OCI-LY7 (cell line): ENCODE data around the gene RBP5. TPM values are rescaled to one million over a fixed set of nuclear protein-coding genes. Genes with fewer than 3 reads are reported as not detected.

ENCODE experiments used
- BruUV-seq: library from RNA; stranded (reverse); fragments of 400-500 nt; replicated peaks from 2 replicates; lab custom pipeline; 2021; lab: Mats Ljungman, UMichigan
- CTCF ChIA-PET: fragments of 300-600 bp; sonication (Branson Sonifier 250); formaldehyde crosslinking; loops from one replicate; lab custom pipeline; 2022; ENCODE audit warnings: antibody characterized with exemption; ENCODE audit not compliant: unreplicated experiment; lab: Charles Lee
- POLR2A ChIA-PET: fragments of 300-600 bp; sonication (Branson Sonifier 250); formaldehyde crosslinking; loops from one replicate; lab custom pipeline; 2022; ENCODE audit warnings: antibody characterized with exemption; lab: Charles Lee
- DNase-seq: peaks from one replicate; pipeline ENCODE4 v3.0.0-alpha.2; 2015; ENCODE audit warnings: low spot score
- H2AFZ ChIP-seq: fragments of 200-600 bp; sonication (generic), shearing (Covaris generic); 2 replicates; pipeline ENCODE4 v1.6.1; 2014; ENCODE audit warnings: mild to moderate bottlenecking, antibody characterized with exemption, low read length, moderate library complexity
- H3K27ac ChIP-seq: fragments of 200-600 bp; sonication (generic); 2 replicates; pipeline ENCODE4 v1.5.1; 2014; ENCODE audit warnings: mixed run types, low read depth, mild to moderate bottlenecking, moderate library complexity, low read length, inconsistent platforms; ENCODE audit not compliant: poor library complexity, severe bottlenecking
- H3K36me3 ChIP-seq: fragments of 200-600 bp; sonication (generic); 2 replicates; pipeline ENCODE4 v1.6.1; 2014; ENCODE audit warnings: mild to moderate bottlenecking, antibody characterized with exemption, low read length, moderate library complexity, mixed read lengths; ENCODE audit not compliant: insufficient read depth
- H3K4me1 ChIP-seq: fragments of 200-600 bp; sonication (generic); 2 replicates; pipeline ENCODE4 v1.5.1; 2014; ENCODE audit warnings: mild to moderate bottlenecking, low read length; ENCODE audit not compliant: insufficient read depth, poor library complexity, severe bottlenecking
- H3K4me2 ChIP-seq: fragments of 200-600 bp; sonication (generic); 2 replicates; pipeline ENCODE4 v1.6.1; 2014; ENCODE audit warnings: mild to moderate bottlenecking, low read length
- H3K4me3 ChIP-seq: fragments of 200-600 bp; sonication (generic); 2 replicates; pipeline ENCODE4 v1.5.1; 2014; ENCODE audit warnings: mild to moderate bottlenecking, low read depth, low read length; ENCODE audit not compliant: poor library complexity, severe bottlenecking
- H3K79me2 ChIP-seq: fragments of 200-600 bp; sonication (generic); 2 replicates; pipeline ENCODE4 v1.6.1; 2016; ENCODE audit warnings: low read depth, mild to moderate bottlenecking, low read length, moderate library complexity, mixed read lengths; ENCODE audit not compliant: insufficient read depth
- H3K9me2 ChIP-seq: fragments of 200-600 bp; sonication (generic); 2 replicates; pipeline ENCODE4 v1.6.1; 2016; ENCODE audit warnings: mild to moderate bottlenecking, low read length, mixed read lengths; ENCODE audit not compliant: insufficient read depth
- H3K9me3 ChIP-seq: fragments of 200-600 bp; sonication (generic); 2 replicates; pipeline ENCODE4 v1.6.1; 2014; ENCODE audit warnings: mild to moderate bottlenecking, mixed run types, low read length, mixed read lengths
- H4K20me1 ChIP-seq: fragments of 200-600 bp; sonication (generic); 2 replicates; pipeline ENCODE4 v1.6.1; 2014; ENCODE audit warnings: mild to moderate bottlenecking, antibody characterized with exemption, low read length, moderate library complexity, mixed read lengths; ENCODE audit not compliant: insufficient read depth
- EZH2phosphoT487 ChIP-seq: fragments of 200-600 bp; sonication (generic); IDR thresholded peaks from 2 replicates; pipeline ENCODE4 v1.6.1; 2018; ENCODE audit warnings: low read depth, borderline replicate concordance, mild to moderate bottlenecking, mixed run types, antibody characterized with exemption, low read length, moderate library complexity, mixed read lengths
- intact Hi-C: fragments of 100-400 bp; cut with micrococcal nuclease; formaldehyde crosslinking; loops from one replicate; pipeline ENCODE4 v1.10.0; 2022; ENCODE audit not compliant: unreplicated experiment
- total RNA-seq, 2 experiments: library from RNA; depleted of rRNA in 1 of 2; stranded (reverse); fragments of >200 nt in 1 of 2; shearing (Covaris generic) in 1 of 2; gene quantifications; 2 replicates each; pipeline ENCODE4 v1.2.3, GENCODE V29; 2014 to 2022
- TF ChIP-seq, protein P1 (sequence below): fragments of 200-600 bp; sonication (generic); conservative IDR thresholded peaks from 2 replicates; pipeline ENCODE4 v1.5.1; 2014; ENCODE audit warnings: mild to moderate bottlenecking, antibody characterized with exemption, low read length, moderate library complexity, mixed read lengths

The RBP5 gene
- total RNA-seq, 2 experiments from 2014 or later, result 0.70 TPM; not detected in 1

GRCh38 chr12:7076493-7076892 lies 52.2 kb downstream of the RBP5 start:
- no peaks in the 10 kb centered on the region for H3K9me2 ChIP-seq
- no peaks in the 10 kb centered on the region for H3K4me1 ChIP-seq
- H3K4me3 ChIP-seq, result no peak overlapping the region
- H3K27ac ChIP-seq, result no peak overlapping the region
- no peaks in the 10 kb centered on the region for H3K9me3 ChIP-seq
- no peaks in the 10 kb centered on the region for H3K36me3 ChIP-seq
- no peak for DNase-seq
- intact Hi-C loops, result no loop called here
- no peak overlapping the region for H3K4me2 ChIP-seq
- no peaks in the 10 kb centered on the region for H3K79me2 ChIP-seq
- ChIA-PET POLR2A (interaction anchor here (1.2 kb wide), 1 partner anchor 26 kb away, joined by 3 read pairs; no protein-coding TSS in a partner anchor), CTCF (no interaction called here)
- H2AFZ ChIP-seq, result no peak overlapping the region
- no TSS peak for BruUV-seq
- TF ChIP-seq EZH2phosphoT487, result no peak
- TF ChIP-seq, protein P1, sequence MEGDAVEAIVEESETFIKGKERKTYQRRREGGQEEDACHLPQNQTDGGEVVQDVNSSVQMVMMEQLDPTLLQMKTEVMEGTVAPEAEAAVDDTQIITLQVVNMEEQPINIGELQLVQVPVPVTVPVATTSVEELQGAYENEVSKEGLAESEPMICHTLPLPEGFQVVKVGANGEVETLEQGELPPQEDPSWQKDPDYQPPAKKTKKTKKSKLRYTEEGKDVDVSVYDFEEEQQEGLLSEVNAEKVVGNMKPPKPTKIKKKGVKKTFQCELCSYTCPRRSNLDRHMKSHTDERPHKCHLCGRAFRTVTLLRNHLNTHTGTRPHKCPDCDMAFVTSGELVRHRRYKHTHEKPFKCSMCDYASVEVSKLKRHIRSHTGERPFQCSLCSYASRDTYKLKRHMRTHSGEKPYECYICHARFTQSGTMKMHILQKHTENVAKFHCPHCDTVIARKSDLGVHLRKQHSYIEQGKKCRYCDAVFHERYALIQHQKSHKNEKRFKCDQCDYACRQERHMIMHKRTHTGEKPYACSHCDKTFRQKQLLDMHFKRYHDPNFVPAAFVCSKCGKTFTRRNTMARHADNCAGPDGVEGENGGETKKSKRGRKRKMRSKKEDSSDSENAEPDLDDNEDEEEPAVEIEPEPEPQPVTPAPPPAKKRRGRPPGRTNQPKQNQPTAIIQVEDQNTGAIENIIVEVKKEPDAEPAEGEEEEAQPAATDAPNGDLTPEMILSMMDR, result no peak
- H4K20me1 ChIP-seq, result no peaks in the 10 kb centered on the region

DNA sequence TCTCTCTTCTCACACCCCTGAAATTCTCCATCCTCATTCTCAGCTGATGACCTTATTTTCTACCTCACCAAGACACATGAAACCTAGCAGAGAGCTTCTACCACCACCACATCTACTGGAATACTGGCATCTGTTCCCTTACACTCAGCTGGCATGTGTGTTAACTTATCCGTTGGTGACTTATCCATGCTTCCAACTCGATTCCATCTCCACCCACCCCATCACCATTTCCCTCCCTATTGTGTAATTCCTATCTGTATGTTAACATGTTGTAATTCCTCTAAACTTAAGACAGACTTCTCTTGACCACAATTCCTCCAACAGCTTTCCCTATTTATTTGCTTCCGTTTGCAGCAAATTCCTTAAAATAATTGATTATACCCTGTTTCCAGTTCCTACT lies 52.8 kb downstream of the RBP5 start:
- POLR2A ChIA-PET, result interaction anchor here (1.2 kb wide), 1 partner anchor 26 kb away, joined by 3 read pairs; no protein-coding TSS in a partner anchor

DNA sequence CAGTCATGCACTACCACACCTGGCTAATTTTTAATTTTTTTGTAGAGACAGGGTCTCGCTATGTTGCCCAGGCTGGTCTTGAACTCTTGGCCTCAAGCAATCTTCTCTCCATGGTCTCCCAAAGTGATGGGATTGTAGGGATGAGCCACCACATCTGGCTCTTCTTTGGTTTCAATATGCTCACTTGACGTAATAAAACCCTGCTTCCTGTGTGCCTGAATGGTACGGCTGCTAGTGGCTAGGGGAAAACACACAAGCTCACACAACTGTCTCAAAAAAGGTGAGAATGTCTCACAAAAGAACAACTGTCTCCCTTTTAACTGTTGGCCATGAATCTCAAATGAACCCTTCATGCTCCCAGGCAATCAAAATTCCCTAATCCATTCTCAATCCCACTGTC lies 53.2 kb downstream of the RBP5 start:
- DNase-seq, result no peak
- Histone ChIP-seq H3K36me3 (no peaks in the 10 kb centered on the region), H3K4me2 (no peak overlapping the region), H3K9me3 (no peaks in the 10 kb centered on the region), H3K4me1 (no peaks in the 10 kb centered on the region), H3K79me2 (no peaks in the 10 kb centered on the region), H2AFZ (no peak overlapping the region), H4K20me1 (no peaks in the 10 kb centered on the region), H3K9me2 (no peaks in the 10 kb centered on the region), H3K27ac (no peak overlapping the region), H3K4me3 (no peak overlapping the region)
- TF ChIP-seq, protein P1, result no peak
- no peak for TF ChIP-seq EZH2phosphoT487
- ChIA-PET POLR2A (interaction anchor here (1.2 kb wide), 1 partner anchor 25 kb away, joined by 3 read pairs; no protein-coding TSS in a partner anchor), CTCF (no interaction called here)
- BruUV-seq, result no TSS peak
- intact Hi-C loops, result no loop called here

More for the DNA sequence above, 52.8 kb downstream of the RBP5 start:
- Histone ChIP-seq H3K27ac (no peak overlapping the region), H4K20me1 (no peaks in the 10 kb centered on the region), H3K9me3 (no peaks in the 10 kb centered on the region), H3K36me3 (no peaks in the 10 kb centered on the region), H3K4me3 (no peak overlapping the region), H2AFZ (no peak overlapping the region), H3K79me2 (no peaks in the 10 kb centered on the region), H3K4me2 (no peak overlapping the region), H3K4me1 (no peaks in the 10 kb centered on the region), H3K9me2 (no peaks in the 10 kb centered on the region)
- no peak for DNase-seq
- TF ChIP-seq EZH2phosphoT487, result no peak
- TF ChIP-seq, protein P1, result no peak
- intact Hi-C loops, result no loop called here
- BruUV-seq, result no TSS peak
- CTCF ChIA-PET, result no interaction called here
